IPS DF 4.7 (cell line): ENCODE data around the gene CHRNB1.

ENCODE experiments used
- DNase-seq: peaks from one replicate; pipeline ENCODE4 v3.0.0-alpha.2; 2013; ENCODE audit warnings: low spot score; ENCODE audit errors: extremely low read depth

The CHRNB1 gene

DNA sequence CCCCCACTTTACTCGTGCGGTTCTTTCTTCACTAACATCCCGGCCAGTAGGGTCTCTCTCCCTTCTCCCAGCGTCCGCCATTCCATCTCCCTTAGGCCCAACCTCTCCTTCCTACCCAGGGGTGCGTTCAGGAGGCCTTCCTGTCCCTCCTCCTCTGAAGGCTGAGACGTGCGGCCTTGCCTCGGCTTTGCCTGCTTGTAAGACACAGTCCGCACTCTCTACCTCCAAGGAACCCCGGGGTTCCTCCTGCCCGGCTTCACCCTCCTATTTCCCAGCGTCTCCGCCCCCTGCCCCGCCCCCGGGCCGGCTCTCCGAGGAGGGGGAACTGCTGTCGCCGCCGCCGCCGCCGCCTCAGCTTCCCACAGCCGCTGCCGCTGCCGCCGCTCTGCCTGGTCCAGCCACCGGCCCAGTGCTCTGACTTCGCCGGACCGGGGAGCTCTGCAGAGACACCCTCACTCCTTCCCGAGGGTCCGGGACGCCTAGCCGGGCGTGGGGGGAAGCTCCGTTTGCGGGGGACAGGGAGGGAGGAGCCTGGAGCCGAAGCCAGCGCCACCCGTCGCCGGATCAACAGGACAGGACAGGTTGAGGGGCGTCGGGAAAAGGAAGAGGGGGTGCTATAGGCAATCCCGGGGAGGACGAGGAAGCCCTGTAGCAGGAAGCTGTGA, 6.8 kb upstream of the CHRNB1 start:
- no peak for DNase-seq

DNA sequence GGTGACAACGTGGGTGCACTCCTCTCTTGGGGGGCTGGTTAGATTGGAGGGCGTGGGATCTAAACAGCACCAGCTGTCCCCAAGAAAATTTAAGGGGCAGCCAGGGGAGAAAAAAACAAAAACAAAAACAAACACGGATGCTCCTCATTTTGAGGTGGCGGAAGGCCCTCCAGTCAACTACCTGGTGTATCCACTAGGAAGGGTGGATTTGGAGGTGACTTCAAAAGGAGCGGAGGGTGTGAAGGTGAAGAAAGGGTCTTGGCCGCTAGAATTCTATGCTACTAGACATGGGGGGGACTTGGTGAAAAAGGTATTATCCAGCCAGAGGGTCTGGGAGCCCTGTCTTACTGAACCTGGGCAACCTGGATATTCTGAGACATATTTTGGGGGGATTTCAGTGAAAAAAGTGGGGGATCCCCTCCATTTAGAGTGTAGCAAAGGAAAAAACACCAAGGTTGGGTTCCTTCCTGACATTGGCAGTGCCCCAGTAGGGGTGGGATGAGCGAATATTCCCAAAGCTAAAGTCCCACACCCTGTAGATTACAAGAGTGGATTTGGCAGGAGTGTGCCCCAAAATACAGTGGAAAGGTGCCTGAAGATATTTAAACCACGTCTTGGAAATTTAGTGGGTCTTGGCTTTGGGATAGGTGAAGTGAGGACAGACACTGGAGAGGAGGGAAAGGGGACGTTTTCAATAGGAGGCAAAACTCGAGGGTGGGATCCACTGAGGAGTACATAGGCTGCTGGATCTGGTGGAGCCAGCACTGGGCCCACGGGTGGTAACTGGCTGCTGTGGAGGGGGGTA, 6.0 kb upstream of the CHRNB1 start:
- DNase-seq, result no peak

- DNase-seq, result no peak
Measured at GRCh38 chr17:7439462-7440112, 5.3 kb upstream of the CHRNB1 start, which contains the start of gene FGF11. Gene FGF11, plus strand, starts transcription at chr17:7439512. Its CDS starts 109 bp downstream, at chr17:7439621.

DNA sequence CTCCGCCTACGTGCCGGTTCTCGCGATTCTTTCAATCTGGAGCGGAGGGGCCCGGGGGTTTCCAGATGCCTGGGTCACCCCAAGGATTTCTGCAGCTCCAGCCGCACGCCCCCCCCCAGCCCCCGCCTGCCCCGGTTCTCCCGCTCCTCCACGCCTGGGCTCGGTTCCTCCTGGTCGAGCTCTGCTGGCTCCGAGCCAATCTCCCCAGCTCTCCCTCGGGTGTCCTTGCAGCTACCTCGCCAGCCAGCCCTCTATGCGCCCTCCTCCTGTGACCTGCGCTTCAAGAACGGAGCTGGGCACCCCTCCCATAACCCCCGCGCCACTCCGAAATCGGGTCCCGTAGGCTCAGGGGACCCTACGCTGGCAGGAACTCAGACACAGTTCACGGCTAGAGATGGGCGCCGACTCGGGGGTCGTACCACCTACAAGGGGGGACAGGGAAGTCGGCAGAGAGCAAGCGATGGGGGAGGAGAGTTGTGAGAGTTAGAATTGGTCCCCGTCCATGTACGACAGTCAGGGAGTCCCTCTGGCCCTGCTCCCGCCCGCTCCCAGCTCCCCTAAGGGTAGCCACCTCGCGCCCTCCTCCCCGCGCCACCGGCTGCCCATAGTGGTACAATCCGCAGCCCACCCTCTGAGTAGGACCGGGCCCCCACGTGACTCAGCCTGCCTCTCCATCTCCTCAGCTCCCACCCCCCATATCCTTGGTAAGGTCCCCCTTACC, 4.6 kb upstream of the CHRNB1 start:
- no peak for DNase-seq

DNA sequence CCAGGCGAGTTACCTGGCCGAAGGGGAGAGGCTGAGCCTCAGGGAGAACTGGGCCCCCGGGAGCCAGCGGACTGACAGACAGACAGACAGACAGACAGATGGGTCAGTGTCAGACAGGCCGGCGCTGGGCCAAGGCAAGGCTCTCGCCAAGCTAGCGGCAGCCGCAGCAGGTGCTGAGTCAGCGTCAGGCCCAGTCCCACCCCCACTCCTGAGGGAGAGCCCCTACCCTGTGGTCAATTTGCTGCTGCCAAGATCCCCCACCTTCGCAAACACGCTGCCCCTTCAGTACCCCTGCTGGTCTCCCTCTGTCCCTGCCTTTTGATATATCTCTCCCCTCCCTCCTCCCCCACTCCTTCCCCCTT, 4.0 kb upstream of the CHRNB1 start:
- DNase-seq, result no peak

GRCh38 chr17:7441266-7441665, 3.6 kb upstream of the CHRNB1 start:
- no peak for DNase-seq

DNA sequence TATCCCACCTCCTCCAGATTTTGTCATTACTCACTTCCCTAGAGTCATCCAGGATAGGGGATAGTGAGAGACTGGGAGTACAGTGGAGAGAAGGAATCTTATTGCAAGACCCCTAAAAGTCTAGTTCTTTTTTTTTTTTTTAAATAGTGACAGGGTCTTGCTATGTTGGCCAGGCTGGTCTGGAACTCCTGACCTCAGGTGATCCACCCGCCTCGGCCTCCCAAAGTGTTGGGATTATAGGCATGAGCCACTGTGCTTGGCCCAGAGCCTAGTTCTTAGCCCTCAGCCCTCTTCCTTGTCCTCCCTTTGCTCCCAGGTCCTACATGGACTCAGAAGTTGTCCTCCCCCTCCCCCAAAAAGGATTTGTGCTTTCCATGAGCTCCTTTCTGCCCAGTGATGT, 2.7 kb upstream of the CHRNB1 start:
- DNase-seq, result no peak

DNA sequence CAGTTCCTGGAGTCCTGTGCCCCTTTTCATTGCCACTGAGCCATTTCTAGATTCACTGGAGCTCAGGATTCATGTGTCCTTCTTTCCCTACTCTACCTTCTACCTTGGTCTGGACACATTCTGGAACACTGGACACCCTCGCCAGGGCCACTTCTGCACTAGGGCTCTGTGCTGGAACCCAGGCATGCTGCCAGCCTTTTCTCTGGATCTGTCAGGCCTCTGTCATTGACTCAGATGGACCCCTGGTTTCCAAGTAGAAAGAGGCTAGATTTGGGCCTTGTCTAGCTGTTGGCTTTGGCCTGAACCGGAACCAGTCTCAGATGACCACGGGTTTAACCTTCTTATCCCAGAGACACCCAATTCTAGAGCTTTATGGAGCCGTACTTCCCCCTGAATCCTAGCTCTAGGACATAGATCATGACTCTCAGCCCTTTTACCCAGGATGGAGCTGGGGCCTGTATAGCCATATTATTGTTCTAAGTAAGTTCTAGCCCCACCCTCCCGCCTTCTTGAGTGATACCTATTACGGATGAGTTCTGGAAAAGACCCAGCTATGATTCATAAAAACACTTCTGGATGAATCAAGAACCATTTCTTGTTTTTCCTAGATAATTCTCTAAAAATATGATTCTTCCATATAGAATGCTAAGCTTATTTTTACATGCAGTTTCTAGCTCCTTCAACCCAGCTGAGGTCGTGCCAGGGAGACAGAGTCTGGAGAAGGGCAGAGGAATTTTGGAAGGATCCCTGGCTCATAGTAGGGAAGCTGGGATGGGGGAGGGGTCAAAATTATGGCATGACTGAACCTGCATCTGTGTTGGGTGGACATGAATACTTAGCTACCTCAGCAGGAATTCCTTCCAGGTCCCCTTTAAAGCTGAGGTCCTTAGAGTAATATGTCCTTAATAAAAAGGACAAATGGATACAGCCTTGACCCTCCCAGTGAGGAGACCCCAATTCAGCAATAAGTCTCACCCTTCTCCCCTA, 1.1 kb upstream of the CHRNB1 start:
- no peak for DNase-seq

- DNase-seq, result peak; percentile 64
Measured at GRCh38 chr17:7445619-7445968, 733 bp downstream of the CHRNB1 start.

DNA sequence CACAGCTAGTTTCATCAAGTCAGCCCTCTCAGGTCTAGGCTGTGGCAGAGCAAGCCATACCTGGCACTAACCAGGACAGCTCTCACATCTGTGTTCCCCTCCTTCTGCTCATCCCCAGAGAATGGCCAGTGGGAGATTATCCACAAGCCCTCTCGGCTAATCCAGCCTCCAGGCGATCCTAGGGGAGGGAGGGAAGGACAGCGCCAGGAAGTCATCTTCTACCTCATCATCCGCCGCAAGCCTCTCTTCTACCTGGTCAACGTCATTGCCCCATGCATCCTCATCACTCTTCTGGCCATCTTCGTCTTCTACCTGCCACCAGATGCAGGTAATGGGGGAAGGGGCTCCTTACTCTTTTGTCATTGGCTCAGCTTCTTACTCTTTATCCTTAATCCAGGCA, 3.6 kb downstream of the CHRNB1 start:
- no peak for DNase-seq

DNA sequence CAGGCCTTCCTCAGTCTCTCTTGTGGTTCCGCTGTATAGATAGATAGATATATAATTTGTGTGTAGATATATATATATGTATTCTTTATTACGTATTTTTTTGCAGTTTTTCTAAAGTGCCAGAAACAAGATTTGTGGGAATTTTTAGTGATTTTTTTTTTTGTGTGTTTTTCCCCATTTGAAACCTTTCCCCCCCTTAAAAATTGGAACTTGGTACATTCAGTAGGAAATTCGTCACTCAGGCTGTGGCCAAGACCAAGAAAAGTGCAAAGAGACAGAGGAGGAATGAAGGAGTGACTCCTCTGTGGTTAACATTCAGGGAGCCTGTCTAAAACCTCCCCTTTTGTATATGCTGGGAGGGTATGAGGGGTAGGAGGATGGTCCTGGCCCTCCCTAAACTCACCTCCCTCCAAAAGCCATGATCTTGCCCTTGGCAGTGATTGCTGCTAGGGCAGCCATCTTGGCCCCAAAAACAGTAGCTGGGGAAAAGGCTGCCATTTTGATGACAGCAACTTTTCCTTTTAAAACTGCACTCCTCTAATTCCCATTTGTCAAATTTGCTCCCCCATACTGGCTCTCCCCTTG, 15.2 kb downstream of the CHRNB1 start:
- no peak for DNase-seq

GRCh38 chr17:7460850-7461660, 16.2 kb downstream of the CHRNB1 start:
- no peak for DNase-seq

DNA sequence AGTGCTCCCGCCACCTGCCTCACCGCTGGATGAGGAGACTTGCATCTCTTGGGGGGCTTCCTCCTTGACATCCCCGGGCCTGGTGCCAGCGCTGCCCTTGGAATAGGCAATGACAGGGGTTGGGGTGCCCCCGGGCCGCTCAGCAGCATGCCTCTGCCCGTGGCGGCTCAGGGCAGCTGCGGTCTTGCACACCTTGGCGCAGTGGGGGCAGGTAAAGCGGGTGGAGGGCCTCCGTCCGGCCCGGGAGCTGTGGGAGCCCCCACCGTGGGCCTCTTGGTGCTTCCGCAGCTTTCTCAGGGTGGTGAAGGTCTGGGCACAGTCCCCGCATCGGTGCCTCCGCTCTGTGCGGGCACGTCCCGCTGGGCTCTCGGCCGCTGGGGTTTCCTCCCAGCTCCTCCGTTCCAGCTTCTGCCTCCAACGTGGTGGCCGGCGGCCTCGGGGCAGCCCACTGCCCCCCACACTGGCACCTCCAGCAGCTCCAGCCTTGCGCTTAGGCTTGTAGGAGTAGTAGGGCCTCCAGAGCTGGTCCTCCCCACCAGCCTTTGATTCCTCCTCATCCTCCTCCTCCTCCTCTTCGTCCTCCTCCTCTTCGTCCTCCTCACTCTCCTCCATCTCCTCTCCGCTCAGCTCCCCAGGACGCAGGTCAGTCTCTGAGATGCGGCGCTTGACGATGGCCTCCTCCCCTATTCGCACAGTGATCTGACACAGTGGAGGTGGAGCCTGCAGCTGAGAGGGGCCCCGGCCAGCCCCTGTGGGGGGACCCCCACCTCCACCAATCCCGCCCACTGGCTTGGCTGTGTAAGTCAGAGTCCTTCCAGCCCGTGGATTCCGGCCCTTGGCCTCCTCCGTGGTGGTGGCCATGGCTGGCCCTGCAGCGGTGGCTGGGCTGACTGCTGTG, 17.9 kb downstream of the CHRNB1 start:
- no peak for DNase-seq

DNA sequence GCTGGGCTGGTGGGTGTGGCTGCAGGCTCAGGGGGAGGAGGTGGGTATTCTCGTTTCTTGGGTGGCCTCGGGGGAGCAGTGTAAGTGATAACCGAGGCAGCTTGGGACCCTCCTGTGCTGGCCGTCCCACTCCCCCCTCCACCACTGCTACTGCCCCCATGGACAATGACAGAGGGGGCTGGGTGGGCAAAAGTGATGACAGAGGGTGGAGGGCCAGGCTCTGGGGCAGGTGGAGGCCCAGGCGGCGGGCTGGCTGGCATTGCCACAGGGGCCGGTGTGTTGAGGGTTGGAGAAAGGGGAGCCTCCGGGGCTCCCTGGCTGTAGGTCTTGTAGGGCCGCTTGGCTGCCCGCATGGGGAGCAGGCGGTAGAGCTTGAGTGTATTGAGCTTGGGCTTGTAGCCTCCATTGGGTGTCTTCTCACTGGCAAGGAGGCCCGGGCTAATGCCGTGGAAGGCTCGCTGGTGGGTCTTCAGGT, 18.5 kb downstream of the CHRNB1 start:
- no peak for DNase-seq

DNA sequence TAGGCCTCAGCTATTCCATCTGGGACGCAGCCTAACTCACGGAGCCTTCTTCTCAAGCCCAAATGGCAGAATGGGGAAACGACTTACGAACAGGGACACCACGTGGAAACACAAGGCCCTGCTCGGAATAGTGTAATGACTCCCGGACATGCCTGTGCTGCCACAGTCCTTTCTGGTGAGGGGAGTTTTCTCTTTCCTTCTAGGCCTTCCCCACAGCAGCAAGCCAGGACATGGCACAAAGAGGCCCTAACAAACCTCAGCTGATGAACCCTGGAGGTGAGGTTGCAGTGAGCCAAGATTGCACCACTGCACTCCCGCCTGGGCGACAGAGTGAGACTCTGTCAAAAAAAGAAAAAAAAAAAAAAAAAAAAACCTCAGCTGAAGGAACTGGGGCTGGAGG, 19.2 kb downstream of the CHRNB1 start:
- DNase-seq, result no peak

DNA sequence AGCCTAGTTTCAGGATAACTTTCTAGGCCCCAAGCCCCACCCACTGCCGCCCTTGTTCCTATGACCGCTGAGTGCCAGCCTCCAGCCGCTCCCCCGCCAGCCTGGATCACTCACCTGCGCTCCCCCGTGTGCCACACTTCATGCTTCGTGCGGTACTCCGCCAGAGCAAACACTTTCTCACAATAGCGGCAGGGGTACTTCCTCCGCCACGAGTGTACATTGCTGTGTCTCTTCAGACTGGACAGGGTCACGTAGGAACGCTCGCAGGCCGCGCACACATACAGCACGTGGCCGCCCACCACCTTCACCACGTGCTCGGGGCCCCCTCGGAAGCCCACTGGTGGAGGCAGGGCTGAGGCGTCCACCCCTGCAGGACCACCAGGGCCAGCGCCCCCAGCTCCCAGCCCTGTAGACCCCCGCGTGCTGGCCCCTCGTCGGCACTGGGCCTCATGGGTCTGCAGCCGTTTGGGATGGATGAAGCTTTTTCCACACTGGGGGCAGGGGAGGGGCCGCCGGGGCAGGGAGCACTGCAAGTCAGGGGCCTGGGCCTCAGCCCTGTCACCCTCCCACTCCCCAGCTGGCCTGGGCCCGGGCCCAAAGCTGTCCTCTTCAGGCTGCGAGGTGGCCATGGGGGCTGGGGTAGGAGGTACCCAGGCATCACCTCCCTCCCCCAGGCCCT, 20.9 kb downstream of the CHRNB1 start:
- DNase-seq, result no peak

DNA sequence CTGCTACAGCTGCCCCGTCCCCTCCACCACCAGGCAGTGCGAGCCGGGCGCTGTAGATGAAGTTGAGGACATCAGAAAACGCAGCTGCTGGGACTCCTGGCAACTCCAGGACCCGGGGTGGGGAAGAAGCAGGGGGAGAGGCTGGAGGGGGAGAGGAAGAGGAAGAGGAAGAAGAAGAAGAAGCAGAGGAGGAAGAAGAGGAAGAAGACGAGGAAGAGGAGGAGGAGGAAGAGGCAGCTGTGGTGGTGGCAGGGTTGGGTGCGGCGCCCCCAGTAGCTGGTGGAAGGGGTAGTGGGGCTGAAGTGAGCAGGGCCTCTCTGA, 21.4 kb downstream of the CHRNB1 start:
- DNase-seq, result no peak
